Fibroblast of lung (primary cell): ENCODE measurements around the gene APCDD1L.

Source experiments
- CTCF ChIP-seq, 2 donors: IDR thresholded peaks in 1 of 2; conservative IDR thresholded peaks in 1 of 2; 1 replicate in 1 of 2; 2 replicates in 1 of 2; pipeline ENCODE4 v1.5.1; 2011 to 2012; ENCODE audit warnings: low read length in 2 of 2, control low read depth in 1 of 2, inconsistent platforms in 1 of 2, low read depth in 1 of 2, mild to moderate bottlenecking in 1 of 2
- EZH2 ChIP-seq: IDR thresholded peaks from 2 replicates; pipeline ENCODE4 v1.5.1; 2012; ENCODE audit warnings: low read length, control low read depth, mild to moderate bottlenecking; ENCODE audit errors: missing control alignments

- TF ChIP-seq CTCF (conservative IDR thresholded peaks at IDR 0.05 in 1 of 2, IDR thresholded peaks at IDR 0.05 in 1 of 2; ENCODE audit: low read depth in 1 of 2, low read length in 2 of 2): no peak
- no peak for TF ChIP-seq EZH2
Measured at GRCh38 chr20:58464838-58465237, 50.4 kb downstream of the APCDD1L start.
